Measurements from ENCODE around the gene ABI3BP.
"Not testable (repeated sequence)": the region's sequence is repeated elsewhere in the genome, so short reads cannot be mapped to it uniquely, and the experiment has no call there.

The ABI3BP gene

GRCh38 chr3:100982710-100983109 lies 10.5 kb downstream of the ABI3BP start:
- no peak for DNase-seq

- DNase-seq: no peak
Observed at GRCh38 chr3:100981164-100981911, 11.9 kb downstream of the ABI3BP start.

GRCh38 chr3:100978011-100978659 lies 15.1 kb downstream of the ABI3BP start:
- no peak for DNase-seq

- no peak for DNase-seq
Observed at GRCh38 chr3:100976611-100977010, 16.6 kb downstream of the ABI3BP start.

GRCh38 chr3:100975714-100976113 lies 17.5 kb downstream of the ABI3BP start:
- DNase-seq: no peak

- DNase-seq: no peak
Observed at GRCh38 chr3:100973594-100973993, 19.6 kb downstream of the ABI3BP start.

- no peak for DNase-seq
Observed at GRCh38 chr3:100972867-100973266, 20.4 kb downstream of the ABI3BP start.

- DNase-seq: no peak
Observed at GRCh38 chr3:100972301-100972844, 20.8 kb downstream of the ABI3BP start.

- no peak for DNase-seq
Observed at GRCh38 chr3:100971798-100972197, 21.4 kb downstream of the ABI3BP start.

GRCh38 chr3:100970477-100970990 lies 22.7 kb downstream of the ABI3BP start:
- DNase-seq: no peak

- DNase-seq: no peak
Observed at GRCh38 chr3:100968932-100969906, 24.0 kb downstream of the ABI3BP start.

GRCh38 chr3:100966807-100967206 lies 26.4 kb downstream of the ABI3BP start:
- DNase-seq: no peak

GRCh38 chr3:100966049-100966491 lies 27.2 kb downstream of the ABI3BP start:
- no peak for DNase-seq

- no peak for DNase-seq
Observed at GRCh38 chr3:100963041-100963440, 30.2 kb downstream of the ABI3BP start.

- DNase-seq: no peak
Observed at GRCh38 chr3:100957261-100957986, 35.8 kb downstream of the ABI3BP start.

GRCh38 chr3:100956276-100956675 lies 36.9 kb downstream of the ABI3BP start:
- DNase-seq: no peak

- DNase-seq: no peak
Observed at GRCh38 chr3:100954990-100955389, 38.2 kb downstream of the ABI3BP start.

GRCh38 chr3:100954199-100954935 lies 38.9 kb downstream of the ABI3BP start:
- DNase-seq: no peak

- DNase-seq: no peak
Observed at GRCh38 chr3:100953103-100953502, 40.1 kb downstream of the ABI3BP start.

- DNase-seq: no peak
Observed at GRCh38 chr3:100947119-100947518, 46.1 kb downstream of the ABI3BP start.

- not testable (repeated sequence) for DNase-seq
Observed at GRCh38 chr3:100946096-100946495, 47.1 kb downstream of the ABI3BP start.
